ENCODE results near the gene FILIP1L. TPM values are rescaled to one million over a fixed set of nuclear protein-coding genes. Genes with fewer than 3 reads are reported as not detected.

FILIP1L gene
- total RNA-seq, 3 donors from 2014 or later, result 19.8 to 23.7 (median 23.3) TPM

DNA sequence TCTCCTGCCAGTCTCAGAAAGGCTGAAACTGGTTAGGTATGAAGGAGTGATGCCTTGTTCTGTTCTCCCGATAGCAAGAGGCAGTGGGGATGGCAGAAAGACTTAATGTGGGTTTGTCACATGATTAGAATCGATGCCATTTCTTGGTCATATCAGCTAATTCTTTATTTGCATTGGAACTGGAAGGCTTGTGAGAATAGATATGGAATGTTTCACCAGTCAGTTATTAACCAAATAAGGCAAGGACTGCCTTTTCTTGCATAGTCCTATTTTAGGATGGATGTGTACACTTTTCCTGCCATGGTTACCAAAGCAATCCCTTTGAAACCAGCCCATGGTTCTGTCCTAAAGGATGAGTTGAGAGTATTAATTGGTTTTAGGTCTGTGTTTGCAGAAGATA is 33.7 kb downstream of the FILIP1L start:
- no peaks in the 10 kb centered on the region for H3K36me3 ChIP-seq
- TF ChIP-seq POLR2AphosphoS5 (IDR thresholded peaks at IDR 0.05) (no peak), CTCF (IDR thresholded peaks at IDR 0.05) (no peak), POLR2A (IDR thresholded peaks at IDR 0.05) (no peak)
- no peak overlapping the region for H3K4me3 ChIP-seq
- H3K27ac ChIP-seq, result no peak overlapping the region
- H3K4me1 ChIP-seq, result no peaks in the 10 kb centered on the region
- no peaks in the 10 kb centered on the region for H3K9me3 ChIP-seq
- intact Hi-C loops (cut with DNase I; ENCODE audit: low total_unique reads), result no loop called here
- H3K27me3 ChIP-seq, result no peaks in the 10 kb centered on the region
- no peak for DNase-seq (ENCODE audit: low spot score in 2 of 2)

DNA sequence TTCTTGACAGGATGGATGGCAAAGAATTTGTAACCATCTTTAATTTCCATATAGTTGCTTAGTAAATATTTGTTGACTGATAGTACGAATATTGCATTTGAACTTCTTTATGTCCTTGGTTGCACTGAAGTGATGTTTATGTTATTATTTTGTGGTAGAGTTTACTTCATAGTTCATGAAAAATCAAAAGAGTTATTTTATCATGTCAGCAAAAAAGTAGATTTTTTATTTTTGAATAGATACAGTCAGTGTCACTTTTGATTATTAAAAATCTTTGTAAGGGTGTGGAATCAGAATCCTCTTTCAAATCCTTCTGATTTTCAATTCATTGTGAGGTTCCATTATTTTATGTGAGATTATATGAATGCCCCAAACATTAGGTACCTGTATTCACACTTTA is 35.0 kb downstream of the FILIP1L start:
- no peak for TF ChIP-seq POLR2A (IDR thresholded peaks at IDR 0.05)
- TF ChIP-seq CTCF (IDR thresholded peaks at IDR 0.05), result no peak
- no peak for TF ChIP-seq POLR2AphosphoS5 (IDR thresholded peaks at IDR 0.05)
- Histone ChIP-seq H3K9me3 (no peaks in the 10 kb centered on the region), H3K4me1 (no peaks in the 10 kb centered on the region), H3K36me3 (no peaks in the 10 kb centered on the region), H3K4me3 (no peak overlapping the region), H3K27me3 (no peaks in the 10 kb centered on the region), H3K27ac (no peak overlapping the region)
- intact Hi-C loops (cut with DNase I; ENCODE audit: low total_unique reads), result no loop called here
- DNase-seq (ENCODE audit: low spot score in 2 of 2), result no peak

GRCh38 chr3:100076731-100077529 is 37.4 kb downstream of the FILIP1L start:
- no peak for DNase-seq (ENCODE audit: low spot score in 2 of 2)
- H3K27me3 ChIP-seq, result no peaks in the 10 kb centered on the region
- no peak overlapping the region for H3K27ac ChIP-seq
- no peaks in the 10 kb centered on the region for H3K36me3 ChIP-seq
- H3K4me1 ChIP-seq, result no peaks in the 10 kb centered on the region
- no peak overlapping the region for H3K4me3 ChIP-seq
- TF ChIP-seq POLR2AphosphoS5 (IDR thresholded peaks at IDR 0.05), result no peak
- no peak for TF ChIP-seq CTCF (IDR thresholded peaks at IDR 0.05)
- no peak for TF ChIP-seq POLR2A (IDR thresholded peaks at IDR 0.05)
- no peaks in the 10 kb centered on the region for H3K9me3 ChIP-seq
- intact Hi-C loops (cut with DNase I; ENCODE audit: low total_unique reads), result no loop called here

- no peaks in the 10 kb centered on the region for H3K36me3 ChIP-seq
- intact Hi-C loops (cut with DNase I; ENCODE audit: low total_unique reads), result no loop called here
- no peak overlapping the region for H3K4me3 ChIP-seq
- DNase-seq (ENCODE audit: low spot score in 2 of 2), result no peak
- no peaks in the 10 kb centered on the region for H3K27me3 ChIP-seq
- no peak for TF ChIP-seq CTCF (IDR thresholded peaks at IDR 0.05)
- no peak for TF ChIP-seq POLR2AphosphoS5 (IDR thresholded peaks at IDR 0.05)
- no peaks in the 10 kb centered on the region for H3K9me3 ChIP-seq
- H3K27ac ChIP-seq, result no peak overlapping the region
- no peaks in the 10 kb centered on the region for H3K4me1 ChIP-seq
Measured at GRCh38 chr3:100075851-100076730, 38.2 kb downstream of the FILIP1L start.

- no peak for DNase-seq (ENCODE audit: low spot score in 2 of 2)
- Histone ChIP-seq H3K4me1 (no peaks in the 10 kb centered on the region), H3K27me3 (no peaks in the 10 kb centered on the region), H3K36me3 (no peaks in the 10 kb centered on the region), H3K4me3 (no peak overlapping the region), H3K9me3 (no peaks in the 10 kb centered on the region), H3K27ac (no peak overlapping the region)
- TF ChIP-seq POLR2A (IDR thresholded peaks at IDR 0.05) (no peak), POLR2AphosphoS5 (IDR thresholded peaks at IDR 0.05) (no peak), CTCF (IDR thresholded peaks at IDR 0.05) (no peak)
- intact Hi-C loops (cut with DNase I; ENCODE audit: low total_unique reads), result no loop called here
Measured at GRCh38 chr3:100075196-100075595, 39.1 kb downstream of the FILIP1L start.

Measured in breast epithelium (tissue), 4 donors.